ENCODE data around the gene BMERB1.

BMERB1 gene

GRCh38 chr16:15611610-15612009, 177.2 kb downstream of the BMERB1 start:
- DNase-seq (ENCODE audit: low read depth, low spot score), result no peak

- no peak for DNase-seq (ENCODE audit: low read depth, low spot score)
Observed at GRCh38 chr16:15613676-15614075, 179.3 kb downstream of the BMERB1 start.

- DNase-seq (ENCODE audit: low read depth, low spot score), result no peak
Observed at GRCh38 chr16:15616012-15616411, 181.6 kb downstream of the BMERB1 start.

- no peak for DNase-seq (ENCODE audit: low read depth, low spot score)
Observed at GRCh38 chr16:15616475-15617165, 182.2 kb downstream of the BMERB1 start.

DNA sequence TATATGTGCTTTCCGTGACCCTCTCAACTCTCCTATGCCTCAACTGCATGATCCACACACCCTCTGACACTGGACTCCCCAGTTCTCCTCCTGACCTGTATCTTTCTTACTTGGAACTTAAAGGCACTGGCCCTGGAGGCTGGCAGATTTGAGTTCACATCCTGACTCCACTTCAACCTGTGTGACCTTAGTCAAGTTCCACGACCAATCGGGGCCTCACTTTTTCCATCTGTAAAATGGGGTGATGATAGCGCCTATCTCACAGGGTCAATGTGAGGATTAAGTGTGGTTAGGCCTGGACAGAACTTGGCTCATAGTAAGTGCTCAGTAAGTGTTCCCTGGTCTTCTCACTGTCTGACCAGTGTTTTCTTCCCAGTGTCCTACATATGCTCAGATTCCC, 183.5 kb downstream of the BMERB1 start:
- DNase-seq (ENCODE audit: low read depth, low spot score), result no peak

DNA sequence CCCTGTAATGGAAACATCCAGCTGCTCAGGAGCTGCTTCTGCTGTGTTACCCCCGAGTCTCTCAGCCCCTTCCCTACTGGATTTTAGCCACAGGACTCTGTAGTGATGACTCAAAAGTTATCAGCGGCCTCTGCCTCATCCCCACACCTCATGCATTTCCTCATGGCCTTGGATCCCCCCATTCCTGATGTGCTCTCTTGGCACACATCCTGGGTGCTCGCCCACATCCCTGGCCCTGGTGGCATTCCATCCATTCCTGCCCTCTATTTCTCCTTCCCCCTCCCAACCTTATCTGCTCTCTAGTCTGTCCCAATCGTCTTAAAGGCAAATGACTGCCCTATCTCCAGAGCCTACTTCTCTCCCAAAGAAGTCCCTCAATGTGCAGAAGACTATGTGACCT, 184.0 kb downstream of the BMERB1 start:
- no peak for DNase-seq (ENCODE audit: low read depth, low spot score)

DNA sequence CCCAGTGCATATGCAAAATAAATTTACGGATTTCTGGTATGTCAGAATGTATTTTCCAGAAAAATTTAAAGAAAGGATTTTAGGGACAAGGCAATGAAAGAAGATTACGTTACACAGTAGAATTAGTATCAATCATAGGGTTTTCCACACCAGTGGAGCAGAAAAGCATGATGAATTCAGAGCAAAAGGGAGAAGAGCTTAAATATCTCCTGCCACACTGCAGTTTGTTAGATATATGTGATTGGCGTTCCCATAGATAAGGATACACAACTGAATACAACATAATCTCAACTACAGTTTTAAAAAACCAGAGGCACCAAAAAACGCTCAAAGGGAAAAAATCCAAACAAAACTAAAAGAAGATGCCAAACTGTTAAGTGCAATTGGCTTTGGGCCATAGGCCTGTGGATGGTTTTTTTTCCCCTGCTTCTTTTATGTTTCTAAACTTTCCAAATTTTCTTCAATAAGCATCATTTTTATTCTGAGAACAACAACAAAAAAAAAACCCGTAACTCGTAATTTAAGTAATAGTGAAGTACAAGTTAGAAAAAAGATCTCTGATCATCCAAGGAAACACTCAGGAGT, 186.3 kb downstream of the BMERB1 start:
- DNase-seq (ENCODE audit: low read depth, low spot score), result no peak

DNA sequence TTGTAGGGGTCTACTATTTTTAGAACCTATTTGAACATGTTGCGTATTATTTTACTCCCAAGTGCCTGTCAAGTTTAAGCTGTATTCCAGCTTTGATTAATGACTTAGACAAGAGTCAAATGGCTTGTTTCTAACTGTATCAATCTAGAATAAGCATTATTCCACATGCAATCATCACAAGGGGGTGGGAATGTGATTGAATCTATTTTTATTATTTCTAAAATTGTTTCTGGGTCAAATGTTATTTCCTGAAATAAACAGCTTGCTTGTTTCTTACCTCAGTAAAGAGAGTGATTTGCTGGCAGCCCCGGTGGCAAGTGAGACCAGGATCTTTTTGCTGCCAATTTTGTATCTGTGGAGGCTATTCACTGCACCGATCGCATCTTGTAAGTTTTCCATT, 187.1 kb downstream of the BMERB1 start:
- no peak for DNase-seq (ENCODE audit: low read depth, low spot score)

GRCh38 chr16:15621889-15622288, 187.5 kb downstream of the BMERB1 start:
- DNase-seq (ENCODE audit: low read depth, low spot score), result no peak

- no peak for DNase-seq (ENCODE audit: low read depth, low spot score)
Observed at GRCh38 chr16:15631730-15632409, 197.5 kb downstream of the BMERB1 start.

- no peak for DNase-seq (ENCODE audit: low read depth, low spot score)
Observed at GRCh38 chr16:15635926-15636325, 201.5 kb downstream of the BMERB1 start.

DNA sequence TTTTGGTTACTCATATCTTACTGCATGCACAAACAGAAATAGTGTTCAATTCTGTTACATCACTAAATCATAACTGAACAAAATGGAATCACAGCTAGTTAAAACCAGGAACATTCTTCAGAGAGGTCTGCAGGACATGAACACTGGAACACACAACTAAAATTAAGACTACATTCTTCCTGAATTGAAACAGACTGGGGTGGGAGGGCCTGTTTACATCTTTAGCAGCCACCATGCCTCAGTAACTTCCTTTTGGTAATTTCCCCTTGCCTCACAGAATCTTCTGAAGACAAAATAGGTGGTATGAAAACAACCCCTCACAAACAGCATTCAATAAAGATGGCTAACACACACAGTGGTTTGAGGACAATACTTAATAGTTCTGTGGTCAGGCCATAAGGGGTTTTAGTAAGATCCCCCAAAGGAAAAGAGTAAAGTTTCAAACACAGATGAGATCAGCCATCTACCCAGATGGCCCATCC, 202.0 kb downstream of the BMERB1 start:
- DNase-seq (ENCODE audit: low read depth, low spot score), result no peak

Data from brain pericyte (primary cell).